Skeletal muscle tissue (tissue), 4 donors: Measurements from ENCODE around the gene CDH26. TPM values are rescaled to one million over a fixed set of nuclear protein-coding genes. Genes with fewer than 3 reads are reported as not detected.

Experiments
- H3K27ac ChIP-seq: one replicate; pipeline ENCODE4 v1.7.0; 2013; ENCODE audit warnings: mild to moderate bottlenecking, low read depth, low read length, inconsistent platforms
- H3K27me3 ChIP-seq, 3 donors: one replicate each; pipeline ENCODE4 v1.7.0; 2013; ENCODE audit warnings: low read length in 3 of 3; ENCODE audit not compliant: control insufficient read depth in 3 of 3, insufficient read depth in 3 of 3
- H3K36me3 ChIP-seq, 3 donors: one replicate each; pipeline ENCODE4 v1.7.0; 2013; ENCODE audit warnings: low read length in 3 of 3; ENCODE audit not compliant: control insufficient read depth in 3 of 3, insufficient read depth in 3 of 3
- H3K4me1 ChIP-seq, 3 donors: one replicate each; pipeline ENCODE4 v1.7.0; 2013; ENCODE audit warnings: low read length in 3 of 3, mild to moderate bottlenecking in 3 of 3; ENCODE audit not compliant: control insufficient read depth in 3 of 3, insufficient read depth in 3 of 3
- H3K4me3 ChIP-seq, 3 donors: one replicate each; pipeline ENCODE4 v1.7.0; 2013; ENCODE audit warnings: low read length in 3 of 3
- H3K9ac ChIP-seq, 3 donors: one replicate each; pipeline ENCODE4 v1.7.0; 2013; ENCODE audit warnings: low read length in 3 of 3, mild to moderate bottlenecking in 3 of 3, moderate library complexity in 2 of 3, low read depth in 1 of 3
- H3K9me3 ChIP-seq, 3 donors: one replicate each; pipeline ENCODE4 v1.7.0; 2013; ENCODE audit warnings: low read length in 3 of 3; ENCODE audit not compliant: control insufficient read depth in 3 of 3
- total RNA-seq: library from RNA; depleted of rRNA; stranded (reverse); fragments of >200 nt; gene quantifications from one replicate; pipeline ENCODE4 v1.2.3, GENCODE V29; 2014
- donor health status: Osteomylitis.

CDH26 gene
- total RNA-seq, 1 donor from 2014 or later: 0.52 TPM

DNA sequence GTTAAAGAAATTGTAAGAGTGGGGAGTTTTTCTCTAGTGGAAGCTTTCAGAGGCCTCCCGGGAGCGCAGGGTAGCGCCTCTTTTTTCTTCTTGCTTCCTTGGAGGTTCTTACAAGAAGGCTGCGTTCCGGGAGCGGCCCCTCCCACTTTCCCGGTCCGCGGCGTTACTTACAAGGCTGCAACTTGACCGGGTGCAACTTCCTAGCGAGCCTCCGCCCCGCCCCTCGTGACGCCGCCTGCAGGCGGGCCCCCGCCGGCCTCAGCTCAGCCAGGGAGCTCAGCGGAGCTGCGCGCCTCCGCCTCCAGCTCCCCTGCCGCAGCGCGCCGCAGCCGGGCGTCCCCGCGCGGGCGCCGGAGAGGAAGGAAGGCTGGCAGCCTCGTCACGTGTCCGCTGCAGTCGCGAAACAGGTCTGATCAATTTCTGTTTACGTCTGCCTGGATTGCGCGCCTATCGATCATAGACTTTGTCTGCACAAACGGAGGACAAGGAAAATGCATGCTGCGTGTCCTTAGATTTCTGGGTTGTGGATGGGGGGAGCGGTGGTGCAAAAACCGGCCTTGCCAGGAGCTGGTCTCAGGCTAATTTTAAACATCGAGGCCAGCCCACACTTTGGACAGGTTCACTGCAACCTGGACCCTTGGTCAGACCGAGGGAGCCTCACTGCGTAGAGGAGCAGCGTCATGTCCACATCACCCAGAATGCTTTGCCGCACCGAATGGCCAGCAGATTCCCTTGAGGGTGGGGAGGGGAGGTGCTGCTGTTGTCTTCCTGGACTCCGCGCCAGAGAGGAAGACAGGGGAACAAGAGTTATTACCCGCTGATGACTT lies 17.9 kb upstream of the CDH26 start, which contains the start of the genes FAM217B and PPP1R3D:
Gene FAM217B, plus strand, starts transcription at position 261 of the 827 bp plus-strand sequence. CDS start 3,555 bp downstream, outside the sequence.
Gene PPP1R3D, minus strand, starts transcription at position 177 of the 827 bp plus-strand sequence. CDS start 374 bp downstream, outside the sequence.
- Histone ChIP-seq H3K9ac (peak within 1 kb of the TSS; percentile 83 to 99 (median 98)), H3K9me3 (no peaks in the 10 kb centered on the region), H3K4me3 (peak within 1 kb of the TSS; percentile 86 to 97 (median 88)), H3K27me3 (no peaks in the 10 kb centered on the region), H3K27ac (peak within 1 kb of the TSS; percentile 93), H3K36me3 (peaks cover 12 to 26% (median 23%) of the 10 kb centered on the region in 3 donors), H3K4me1 (peaks cover 31 to 48% (median 42%) of the 10 kb centered on the region in 3 donors)

DNA sequence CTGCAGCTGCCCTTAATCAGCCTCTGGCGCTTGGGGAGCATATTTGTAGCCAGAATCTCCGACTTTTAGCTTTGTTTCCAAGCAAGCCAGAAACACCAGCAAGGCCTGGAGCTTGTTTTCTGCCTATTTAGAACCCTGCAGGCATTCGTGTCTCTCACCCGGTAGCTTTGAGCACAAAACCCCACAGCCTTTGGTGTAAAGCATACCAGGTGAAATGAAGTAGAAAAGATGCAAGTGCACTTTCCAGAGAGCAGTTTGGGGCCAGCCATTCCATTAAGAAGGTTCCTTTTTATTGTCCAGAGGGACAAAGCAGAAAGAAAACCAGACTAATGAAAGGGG lies 17.3 kb upstream of the CDH26 start:
- peaks cover 12 to 28% (median 25%) of the 10 kb centered on the region in 3 donors for H3K36me3 ChIP-seq
- H3K9me3 ChIP-seq: no peaks in the 10 kb centered on the region
- H3K27ac ChIP-seq: peak overlapping the region; percentile 93
- peaks cover 31 to 51% (median 42%) of the 10 kb centered on the region in 3 donors for H3K4me1 ChIP-seq
- no peaks in the 10 kb centered on the region for H3K27me3 ChIP-seq
- peak overlapping the region; percentile 80 to 97 (median 88) for H3K4me3 ChIP-seq
- peak overlapping the region; percentile 83 to 99 (median 98) for H3K9ac ChIP-seq

- no peaks in the 10 kb centered on the region for H3K27me3 ChIP-seq
- H3K9me3 ChIP-seq: no peaks in the 10 kb centered on the region
- peak overlapping the region in 2 of 3 donors; percentile 0 to 53 for H3K9ac ChIP-seq
- peak overlapping the region in 1 of 3 donors; percentile 80 for H3K4me3 ChIP-seq
- peaks cover 12 to 30% (median 28%) of the 10 kb centered on the region in 3 donors for H3K36me3 ChIP-seq
- H3K27ac ChIP-seq: no peak overlapping the region
- H3K4me1 ChIP-seq: peaks cover 31 to 48% (median 34%) of the 10 kb centered on the region in 3 donors
These were observed 16.0 kb upstream of the CDH26 start for GRCh38 chr20:59942245-59942644.

GRCh38 chr20:59944726-59945125 lies 13.5 kb upstream of the CDH26 start:
- Histone ChIP-seq H3K9ac (no peak overlapping the region), H3K9me3 (no peaks in the 10 kb centered on the region), H3K36me3 (peaks cover 12 to 35% (median 28%) of the 10 kb centered on the region in 3 donors), H3K4me1 (peaks cover 14 to 26% (median 19%) of the 10 kb centered on the region in 3 donors), H3K27me3 (no peaks in the 10 kb centered on the region), H3K4me3 (no peak overlapping the region), H3K27ac (no peak overlapping the region)

- H3K9me3 ChIP-seq: no peaks in the 10 kb centered on the region
- H3K4me3 ChIP-seq: no peak overlapping the region
- H3K4me1 ChIP-seq: peaks cover 14 to 26% (median 16%) of the 10 kb centered on the region in 3 donors
- no peaks in the 10 kb centered on the region for H3K27me3 ChIP-seq
- peaks cover 12 to 37% (median 28%) of the 10 kb centered on the region in 3 donors for H3K36me3 ChIP-seq
- peak overlapping the region in 1 of 3 donors; percentile 13 for H3K9ac ChIP-seq
- no peak overlapping the region for H3K27ac ChIP-seq
These were observed 13.0 kb upstream of the CDH26 start for GRCh38 chr20:59945175-59945574.

- Histone ChIP-seq H3K9ac (peak overlapping the region in 1 of 3 donors; percentile 13), H3K4me1 (peaks cover 14 to 26% (median 15%) of the 10 kb centered on the region in 3 donors)
These were observed 12.5 kb upstream of the CDH26 start for GRCh38 chr20:59945731-59946130.

GRCh38 chr20:59947376-59947775 lies 10.8 kb upstream of the CDH26 start:
- H3K9ac ChIP-seq: no peak overlapping the region
- no peak overlapping the region for H3K27ac ChIP-seq
- H3K9me3 ChIP-seq: no peaks in the 10 kb centered on the region
- no peaks in the 10 kb centered on the region for H3K27me3 ChIP-seq
- H3K4me1 ChIP-seq: peaks cover 0 to 11% (median 1%) of the 10 kb centered on the region in 3 donors
- H3K36me3 ChIP-seq: peaks cover 12 to 40% (median 32%) of the 10 kb centered on the region in 3 donors
- H3K4me3 ChIP-seq: no peak overlapping the region

More at GRCh38 chr20:59945731-59946130, 12.5 kb upstream of the CDH26 start:
- H3K27ac ChIP-seq: no peak overlapping the region
- peaks cover 12 to 38% (median 28%) of the 10 kb centered on the region in 3 donors for H3K36me3 ChIP-seq
- no peak overlapping the region for H3K4me3 ChIP-seq
- H3K27me3 ChIP-seq: no peaks in the 10 kb centered on the region
- no peaks in the 10 kb centered on the region for H3K9me3 ChIP-seq

GRCh38 chr20:59948212-59948611 lies 10.0 kb upstream of the CDH26 start:
- Histone ChIP-seq H3K27ac (no peak overlapping the region), H3K36me3 (peaks cover 10 to 34% (median 23%) of the 10 kb centered on the region in 3 donors), H3K4me1 (peaks cover 0 to 11% (median 0%) of the 10 kb centered on the region in 3 donors), H3K27me3 (no peaks in the 10 kb centered on the region), H3K9me3 (no peaks in the 10 kb centered on the region), H3K4me3 (no peak overlapping the region), H3K9ac (no peak overlapping the region)

- Histone ChIP-seq H3K36me3 (peaks cover 6 to 30% (median 17%) of the 10 kb centered on the region in 3 donors), H3K4me1 (peaks cover 0 to 10% (median 0%) of the 10 kb centered on the region in 3 donors), H3K27ac (no peak overlapping the region), H3K9ac (no peak overlapping the region), H3K4me3 (no peak overlapping the region), H3K9me3 (no peaks in the 10 kb centered on the region), H3K27me3 (no peaks in the 10 kb centered on the region)
These were observed 9.1 kb upstream of the CDH26 start for GRCh38 chr20:59948828-59949720.
